ENCODE measurements around the gene DOCK1.

Gene DOCK1

GRCh38 chr10:127351542-127351941 lies 446.3 kb downstream of the DOCK1 start:
- DNase-seq (ENCODE audit: low read depth in 2 of 2): no peak

- DNase-seq (ENCODE audit: low read depth in 2 of 2): no peak
These were observed 448.3 kb downstream of the DOCK1 start for GRCh38 chr10:127353544-127353943.

- DNase-seq (ENCODE audit: low read depth in 2 of 2): no peak
These were observed 449.0 kb downstream of the DOCK1 start for GRCh38 chr10:127354255-127354654.

GRCh38 chr10:127354992-127355391 lies 449.8 kb downstream of the DOCK1 start:
- no peak for DNase-seq (ENCODE audit: low read depth in 2 of 2)

- DNase-seq (ENCODE audit: low read depth in 2 of 2): no peak
These were observed 451.1 kb downstream of the DOCK1 start for GRCh38 chr10:127356360-127356759.

GRCh38 chr10:127357265-127357664 lies 452.0 kb downstream of the DOCK1 start:
- no peak for DNase-seq (ENCODE audit: low read depth in 2 of 2)

- DNase-seq (ENCODE audit: low read depth in 2 of 2): no peak
These were observed 453.1 kb downstream of the DOCK1 start for GRCh38 chr10:127358337-127358736.

- DNase-seq (ENCODE audit: low read depth in 2 of 2): no peak
These were observed 458.8 kb downstream of the DOCK1 start for GRCh38 chr10:127364034-127364433.

- DNase-seq (ENCODE audit: low read depth in 2 of 2): no peak
These were observed 462.9 kb downstream of the DOCK1 start for GRCh38 chr10:127368101-127368500.

GRCh38 chr10:127368929-127369328 lies 463.7 kb downstream of the DOCK1 start:
- DNase-seq (ENCODE audit: low read depth in 2 of 2): no peak

- DNase-seq (ENCODE audit: low read depth in 2 of 2): no peak
These were observed 465.4 kb downstream of the DOCK1 start for GRCh38 chr10:127370601-127371000.

GRCh38 chr10:127372361-127372760 lies 467.1 kb downstream of the DOCK1 start:
- no peak for DNase-seq (ENCODE audit: low read depth in 2 of 2)

GRCh38 chr10:127374074-127374680 lies 468.9 kb downstream of the DOCK1 start:
- DNase-seq (ENCODE audit: low read depth in 2 of 2): no peak

GRCh38 chr10:127374901-127375300 lies 469.7 kb downstream of the DOCK1 start:
- no peak for DNase-seq (ENCODE audit: low read depth in 2 of 2)

GRCh38 chr10:127375461-127375860 lies 470.2 kb downstream of the DOCK1 start:
- no peak for DNase-seq (ENCODE audit: low read depth in 2 of 2)

GRCh38 chr10:127376071-127376470 lies 470.8 kb downstream of the DOCK1 start:
- no peak for DNase-seq (ENCODE audit: low read depth in 2 of 2)

GRCh38 chr10:127378628-127379027 lies 473.4 kb downstream of the DOCK1 start:
- no peak for DNase-seq (ENCODE audit: low read depth in 2 of 2)

GRCh38 chr10:127384532-127384931 lies 479.3 kb downstream of the DOCK1 start:
- DNase-seq (ENCODE audit: low read depth in 2 of 2): no peak

GRCh38 chr10:127385066-127385465 lies 479.8 kb downstream of the DOCK1 start:
- DNase-seq (ENCODE audit: low read depth in 2 of 2): no peak

- no peak for DNase-seq (ENCODE audit: low read depth in 2 of 2)
These were observed 481.5 kb downstream of the DOCK1 start for GRCh38 chr10:127386606-127387327.

GRCh38 chr10:127391875-127392274 lies 486.6 kb downstream of the DOCK1 start:
- DNase-seq (ENCODE audit: low read depth in 2 of 2): no peak

GRCh38 chr10:127392351-127393235 lies 487.4 kb downstream of the DOCK1 start:
- no peak for DNase-seq (ENCODE audit: low read depth in 2 of 2)

Measured in fibroblast of skin of left biceps (primary cell).